Epidermal melanocyte (primary cell): Measurements from ENCODE around the gene ADAMTS10.
A peak's percentile ranks its signal among the peaks of the same experiment; 100 is the strongest.
"Not testable (repeated sequence)": the region's sequence is repeated elsewhere in the genome, so short reads cannot be mapped to it uniquely, and the experiment has no call there.

Experiments used
- DNase-seq: peaks from one replicate; pipeline ENCODE4 v3.0.0; 2011; ENCODE audit warnings: low spot score; ENCODE audit not compliant: insufficient read length

Gene ADAMTS10

DNA sequence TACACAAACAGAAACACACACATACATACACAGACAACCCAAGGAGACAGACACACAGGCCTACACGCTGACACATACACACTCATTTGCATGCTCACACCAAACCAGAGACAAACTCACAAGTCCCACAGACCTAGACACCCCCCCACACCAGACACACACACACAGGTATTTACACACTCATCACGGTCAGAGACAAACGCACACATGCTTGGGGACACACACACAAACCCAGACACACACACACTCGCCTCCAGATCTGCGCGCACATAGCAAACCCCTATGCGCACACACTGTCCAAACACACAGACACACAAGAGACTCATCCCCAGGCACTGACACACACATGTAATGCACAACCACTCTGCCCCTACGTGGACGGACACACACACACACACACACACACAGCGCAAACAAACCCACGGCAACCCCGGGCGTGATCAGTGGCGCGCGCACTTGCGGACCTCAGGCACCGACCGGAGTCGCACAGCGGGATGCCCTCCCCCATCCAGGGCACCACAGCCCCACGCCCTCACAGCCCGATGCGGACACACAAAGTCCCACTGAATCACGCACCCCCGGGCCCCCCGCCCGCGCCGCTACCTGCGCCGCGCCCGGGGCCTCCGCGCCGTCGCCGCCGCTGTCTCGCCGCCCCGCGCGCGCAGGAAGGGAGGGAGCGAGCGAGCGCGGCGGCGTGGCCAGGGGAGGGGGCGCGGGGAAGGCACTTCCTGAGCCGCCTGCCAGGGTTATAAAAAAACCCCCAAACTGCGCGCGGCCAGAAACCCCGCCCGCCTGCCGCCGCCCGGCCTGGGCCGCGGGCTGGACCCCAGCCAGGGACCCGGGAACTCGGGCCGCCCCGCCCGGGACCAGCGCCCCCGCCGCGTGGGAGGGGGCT lies at the start of gene ADAMTS10:
Gene ADAMTS10, minus strand, starts transcription at position 675 of the 895 bp plus-strand sequence. CDS start 5,005 bp downstream, outside the sequence.
- no peak for DNase-seq

DNA sequence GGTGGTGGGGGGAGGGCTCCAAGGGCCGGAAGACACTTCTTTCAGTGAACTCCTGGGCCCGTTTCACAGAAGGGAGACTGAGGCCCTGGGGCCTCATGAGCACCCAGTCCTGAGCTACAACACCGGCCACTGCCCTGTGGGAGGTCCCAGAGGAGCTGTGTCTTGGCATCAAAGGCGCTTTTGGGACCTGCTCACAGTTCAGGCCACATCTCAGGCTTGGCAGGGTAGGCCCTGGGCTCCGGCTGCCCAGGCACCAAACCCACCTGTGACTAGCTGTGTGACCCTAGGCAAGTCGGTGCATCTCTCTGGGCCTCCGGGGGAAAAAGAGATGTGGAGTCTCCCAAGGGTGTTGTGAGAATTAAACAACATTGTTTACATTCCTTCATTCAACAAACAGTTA lies 49.4 kb upstream of the ADAMTS10 start:
- DNase-seq: no peak

DNA sequence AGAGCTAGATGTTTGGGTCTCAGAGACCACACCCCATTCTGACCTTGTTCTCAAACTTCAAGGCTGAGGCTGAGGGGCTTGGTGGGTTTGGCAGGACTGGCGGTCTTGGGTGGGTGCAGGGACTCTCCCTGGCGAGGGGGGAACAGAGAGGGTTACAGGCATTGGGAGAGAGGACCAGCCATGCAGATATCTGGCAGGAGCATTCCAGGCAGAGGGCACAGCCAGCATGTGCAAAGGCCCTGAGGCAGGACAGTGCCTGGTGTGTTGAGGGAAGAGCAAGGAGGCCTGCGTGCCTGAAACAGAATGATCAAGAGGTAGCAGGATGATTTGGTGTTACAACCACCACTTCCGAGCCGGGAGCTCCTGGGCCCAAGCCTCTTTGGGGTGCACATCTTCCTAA lies 47.4 kb upstream of the ADAMTS10 start:
- no peak for DNase-seq

DNA sequence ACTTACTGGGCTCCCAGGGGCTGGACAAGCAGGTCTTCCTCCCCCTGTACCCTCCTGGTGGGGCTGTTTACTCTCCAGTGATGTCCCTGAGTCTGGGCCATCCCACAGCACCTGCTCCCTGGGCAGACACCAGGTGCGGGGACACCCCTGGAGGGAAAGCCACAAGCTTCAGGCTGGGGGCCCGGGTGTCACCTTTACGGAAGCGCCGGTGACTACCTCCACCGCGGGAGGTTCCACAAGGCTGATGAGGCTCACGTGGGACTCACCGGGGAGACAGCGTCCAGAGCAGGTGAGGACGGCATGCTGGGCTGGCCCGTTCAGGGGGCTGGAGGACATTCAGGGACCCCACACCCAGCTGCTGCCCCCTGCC lies 44.8 kb upstream of the ADAMTS10 start:
- DNase-seq: no peak

DNA sequence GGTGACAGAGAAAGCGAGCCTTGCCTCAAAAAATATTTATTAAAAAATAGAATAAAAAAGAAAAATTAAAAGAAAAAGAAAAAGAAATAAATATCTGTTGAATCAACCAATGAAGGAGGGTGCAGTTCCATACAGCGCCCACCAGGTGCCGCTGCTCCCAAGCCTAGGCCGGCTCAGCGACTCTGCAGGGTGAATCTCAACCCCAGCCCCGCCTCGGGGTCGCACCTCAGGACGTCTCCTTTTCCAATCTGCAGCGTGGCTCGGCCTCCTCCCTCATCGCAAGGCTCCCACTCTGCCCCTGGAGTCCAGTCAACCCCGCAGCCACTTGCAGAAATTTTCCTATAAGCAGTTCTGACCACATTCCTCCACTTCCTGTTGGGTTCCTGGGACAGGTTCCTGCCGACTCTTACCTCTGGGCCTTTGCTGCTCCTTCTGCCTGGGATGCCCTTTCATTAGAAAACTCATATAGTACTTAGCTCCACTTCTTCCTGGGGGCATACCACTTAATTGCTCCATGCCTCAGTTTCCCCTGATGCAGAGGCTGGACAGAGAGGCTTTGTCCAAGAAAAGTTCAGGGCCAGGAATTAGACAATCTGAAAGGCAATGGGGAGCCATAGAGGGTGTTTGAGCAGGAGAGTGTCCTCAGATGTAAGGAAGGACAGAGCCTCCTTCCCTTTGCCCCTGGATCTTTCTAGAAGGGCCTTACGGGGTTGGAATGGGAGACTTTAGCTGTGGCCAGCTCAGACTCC lies 44.2 kb upstream of the ADAMTS10 start:
- DNase-seq: peak; percentile 47

DNA sequence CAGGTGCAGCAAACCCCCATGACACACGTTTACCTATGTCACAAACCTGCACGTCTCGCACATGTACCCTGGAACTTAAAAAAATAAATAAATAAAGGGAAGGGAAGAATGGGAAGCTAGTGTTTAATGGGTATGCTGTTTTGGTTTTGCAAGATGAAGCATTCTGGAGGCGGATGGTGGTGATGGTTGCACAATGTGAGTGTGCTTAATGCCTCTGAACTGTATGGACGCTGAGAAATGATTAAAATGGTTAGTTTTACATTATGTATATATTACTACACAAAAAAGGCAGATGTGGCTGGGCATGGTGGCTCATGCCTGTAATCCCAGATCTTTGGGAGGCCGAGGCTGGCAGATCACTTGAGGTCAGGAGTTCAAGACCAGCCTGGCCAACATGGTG lies 37.7 kb upstream of the ADAMTS10 start:
- no peak for DNase-seq

DNA sequence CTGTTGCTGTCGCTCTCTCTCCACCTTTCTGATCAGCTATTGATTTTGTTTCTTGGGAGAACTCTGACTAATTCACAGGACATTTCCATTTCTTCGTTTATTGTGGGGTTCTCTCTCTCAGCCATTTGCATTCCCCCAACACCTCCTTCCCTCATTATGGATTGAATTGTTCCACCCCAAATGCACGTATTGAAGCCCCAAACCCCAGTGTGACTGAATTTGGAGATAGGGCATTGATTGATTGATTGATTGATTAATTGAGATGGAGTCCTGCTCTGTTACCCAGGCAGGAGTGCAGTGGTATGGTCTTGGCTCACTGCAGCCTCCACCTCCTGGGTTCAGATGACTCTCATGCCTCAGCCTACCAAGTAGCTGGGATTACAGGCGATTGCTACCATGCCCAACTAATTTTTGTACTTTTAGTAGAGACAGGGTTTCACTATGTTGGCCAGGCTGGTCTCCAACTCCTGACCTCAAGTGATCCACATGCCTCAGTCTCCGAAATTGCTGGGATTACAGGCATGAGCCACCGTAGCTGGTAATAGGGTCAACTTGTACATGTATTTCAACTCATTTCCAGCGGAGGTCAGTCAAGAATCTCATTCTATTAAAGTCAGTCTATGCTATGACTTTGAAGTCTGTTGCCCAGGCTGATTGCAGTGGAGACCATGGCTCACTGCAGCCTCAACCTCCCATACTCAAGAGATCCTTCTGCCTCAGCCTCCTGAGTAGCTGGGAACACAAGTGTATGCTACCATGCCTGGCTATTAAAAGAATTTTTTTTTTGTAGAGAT lies 33.5 kb upstream of the ADAMTS10 start:
- no peak for DNase-seq

DNA sequence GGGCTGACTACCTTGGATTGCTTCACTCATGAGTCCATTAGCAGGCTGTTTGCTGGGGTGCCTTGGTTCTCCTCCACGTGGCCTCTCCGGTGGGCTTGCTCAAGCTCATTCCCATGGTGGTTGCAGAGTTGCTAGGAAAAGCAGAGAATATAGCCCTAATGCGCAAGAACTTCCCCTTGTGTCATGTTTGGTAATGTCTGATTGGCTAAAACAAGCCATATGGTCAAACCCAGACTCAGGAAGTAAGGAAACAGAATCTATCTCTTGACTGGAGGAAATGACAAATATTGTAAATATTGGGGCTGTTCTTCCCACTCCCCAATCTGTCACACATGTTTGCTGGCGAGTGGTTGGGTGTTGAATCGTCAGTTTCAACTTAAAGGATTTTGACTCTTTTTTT lies 32.0 kb upstream of the ADAMTS10 start:
- no peak for DNase-seq

DNA sequence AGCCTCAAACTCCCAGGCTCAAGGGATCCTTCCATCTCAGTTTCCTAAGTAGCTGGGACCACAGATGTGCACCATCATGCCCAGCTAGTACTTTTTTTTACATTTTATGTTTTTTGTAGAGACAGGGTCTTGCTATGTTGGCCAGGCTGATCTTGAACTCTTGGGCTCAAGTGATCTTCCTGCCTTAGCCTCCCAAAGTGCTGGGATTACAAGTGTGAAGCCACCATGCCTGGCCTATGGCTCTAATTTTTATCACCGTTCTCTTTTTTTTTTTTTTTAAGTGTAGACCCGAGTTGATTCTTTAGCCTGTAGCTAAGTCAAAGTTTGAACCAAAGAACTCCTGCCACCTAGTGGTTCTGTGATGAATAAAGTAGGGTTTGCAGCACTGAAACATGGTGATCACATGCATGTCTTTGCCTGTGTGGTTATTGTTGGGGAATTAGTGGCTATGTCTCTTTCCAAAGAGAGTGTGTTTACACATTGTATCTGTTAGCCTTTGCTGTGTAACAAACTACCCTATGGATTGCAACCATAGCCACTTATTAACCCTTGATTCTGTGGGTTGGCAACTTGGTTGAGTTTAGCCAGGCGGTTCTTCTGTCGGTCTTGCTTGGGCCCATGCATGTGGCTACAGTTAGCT lies 31.5 kb upstream of the ADAMTS10 start:
- peak; percentile 65 for DNase-seq

DNA sequence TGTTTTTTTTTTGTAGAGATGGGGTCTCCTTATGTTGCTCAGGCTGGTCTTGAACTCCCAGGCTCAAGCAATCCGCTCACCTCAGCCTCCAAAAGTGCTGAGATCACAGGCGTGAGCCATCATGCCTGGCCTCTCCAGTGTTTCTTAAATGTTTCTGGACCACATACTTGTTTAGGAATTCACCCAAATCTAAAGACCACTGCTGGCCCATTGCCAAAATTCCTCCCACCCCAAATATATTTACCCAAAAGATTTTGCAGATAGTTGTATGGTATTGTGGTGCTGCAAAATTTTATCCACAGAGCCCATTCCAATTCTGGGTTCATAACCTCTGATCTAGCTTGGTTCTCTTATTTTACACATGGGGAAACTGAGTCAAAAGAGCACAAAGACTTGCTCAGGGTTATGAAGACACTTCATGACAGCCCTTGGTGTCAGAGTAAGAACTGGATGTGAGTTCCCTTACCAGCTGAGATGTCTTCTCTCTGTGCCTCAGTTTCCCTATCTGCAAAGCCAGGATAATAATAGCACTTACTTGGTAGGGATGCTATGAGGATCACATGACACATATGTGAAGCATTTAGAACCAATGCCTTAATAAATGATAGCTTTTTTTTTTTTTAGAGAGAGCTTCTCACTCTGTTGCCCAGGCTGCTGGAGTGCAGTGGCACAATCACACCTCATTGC lies 30.8 kb upstream of the ADAMTS10 start:
- DNase-seq: no peak

DNA sequence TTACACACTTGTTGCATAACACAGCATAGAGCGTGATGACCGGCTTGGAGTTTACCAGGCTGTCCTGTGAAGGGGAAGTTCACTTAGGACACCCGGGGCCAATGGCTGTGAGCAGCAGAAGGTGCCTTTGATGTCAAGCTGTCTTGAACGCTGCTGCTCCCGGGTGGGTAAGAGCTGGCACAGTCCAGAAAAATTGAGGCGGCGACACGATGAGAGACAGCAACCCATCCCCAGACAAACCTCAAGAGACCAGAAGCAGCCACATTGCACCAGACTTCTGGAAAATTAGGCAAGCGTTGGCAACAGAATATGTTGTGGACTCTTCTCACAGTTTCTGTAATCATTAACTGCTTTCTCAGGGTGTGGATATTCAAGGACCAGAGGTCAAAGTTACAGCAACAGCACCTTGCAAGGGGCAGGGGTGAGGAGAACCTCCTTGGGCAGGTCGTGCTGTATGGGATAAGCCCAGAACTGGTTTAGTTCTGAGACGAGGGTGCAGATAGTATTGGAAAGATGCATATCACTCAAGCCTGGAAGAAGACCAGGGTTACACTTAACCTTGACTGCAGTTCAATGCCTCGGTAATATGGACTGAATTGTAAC lies 30.0 kb upstream of the ADAMTS10 start:
- no peak for DNase-seq

DNA sequence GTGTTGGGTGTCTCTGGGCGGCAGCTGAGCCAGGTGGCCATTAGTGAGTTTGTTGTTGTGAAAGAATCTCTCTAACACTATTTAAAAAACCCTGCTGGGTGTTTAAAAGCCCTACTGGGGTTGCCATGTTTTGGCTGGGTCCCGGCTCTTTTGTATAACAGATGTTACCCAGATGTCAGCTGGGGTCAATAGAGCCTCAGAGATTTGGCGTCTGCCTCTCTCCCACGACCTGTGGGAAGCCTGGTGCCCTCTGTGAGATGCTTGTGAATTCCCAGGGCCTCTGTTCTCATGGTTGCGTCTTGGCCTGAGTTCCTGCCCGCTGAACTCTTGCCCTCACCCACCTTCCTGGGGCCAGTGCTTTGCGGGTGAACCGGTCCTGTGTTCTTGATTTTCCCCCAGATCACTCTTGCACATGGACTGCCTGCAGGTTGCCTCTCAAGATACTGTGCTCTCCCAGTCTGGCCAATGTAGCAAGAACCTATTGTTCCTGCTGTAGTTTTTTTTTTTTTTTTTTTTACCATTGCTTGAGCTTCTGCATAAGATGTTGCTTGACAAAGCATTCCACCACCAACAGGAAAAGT lies 29.4 kb upstream of the ADAMTS10 start:
- DNase-seq: no peak

DNA sequence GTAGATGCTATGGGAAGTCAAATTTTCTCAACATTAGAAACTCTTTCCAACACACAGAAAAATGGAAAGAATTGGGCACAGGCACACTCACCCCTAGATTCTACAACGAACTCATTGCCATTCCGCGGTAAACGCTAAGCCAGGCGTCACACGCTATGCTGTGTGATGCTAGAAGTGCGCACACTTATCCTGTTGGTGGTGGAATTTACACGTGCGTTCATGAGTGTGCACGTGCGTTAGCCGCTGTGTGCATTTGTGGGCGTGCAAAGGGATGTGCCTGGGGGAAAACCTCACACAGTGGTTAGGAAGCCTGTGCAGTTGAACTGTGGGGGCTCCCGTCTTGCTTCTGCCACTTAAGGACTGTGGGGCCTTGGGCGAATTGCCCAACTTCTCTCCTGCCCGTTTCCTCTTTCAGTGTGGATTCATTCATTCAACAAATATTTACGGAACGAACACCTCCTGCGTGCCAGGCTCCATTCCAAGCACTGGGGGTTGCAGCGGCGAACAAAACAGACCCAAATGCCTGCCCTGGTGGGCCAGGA lies 27.6 kb upstream of the ADAMTS10 start:
- no peak for DNase-seq

DNA sequence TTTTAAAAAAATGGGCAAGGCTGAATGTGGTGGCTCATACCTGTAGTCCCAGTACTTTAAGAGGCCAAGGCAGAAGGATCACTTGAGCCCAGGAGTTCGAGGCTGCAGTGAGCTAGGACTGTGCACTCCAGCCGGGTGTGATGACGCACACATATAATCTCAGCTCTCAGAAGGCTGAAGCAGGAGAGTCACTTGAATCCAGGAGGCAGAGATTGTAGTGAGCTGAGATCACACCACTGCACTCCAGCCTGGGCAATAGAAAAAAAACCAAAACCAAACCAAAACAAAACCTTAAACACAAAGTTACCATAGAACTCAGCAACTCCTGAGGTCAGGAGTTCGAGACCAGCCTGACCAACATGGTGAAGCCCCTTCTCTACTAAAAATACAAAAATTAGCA lies 26.6 kb upstream of the ADAMTS10 start:
- DNase-seq: not testable (repeated sequence)

DNA sequence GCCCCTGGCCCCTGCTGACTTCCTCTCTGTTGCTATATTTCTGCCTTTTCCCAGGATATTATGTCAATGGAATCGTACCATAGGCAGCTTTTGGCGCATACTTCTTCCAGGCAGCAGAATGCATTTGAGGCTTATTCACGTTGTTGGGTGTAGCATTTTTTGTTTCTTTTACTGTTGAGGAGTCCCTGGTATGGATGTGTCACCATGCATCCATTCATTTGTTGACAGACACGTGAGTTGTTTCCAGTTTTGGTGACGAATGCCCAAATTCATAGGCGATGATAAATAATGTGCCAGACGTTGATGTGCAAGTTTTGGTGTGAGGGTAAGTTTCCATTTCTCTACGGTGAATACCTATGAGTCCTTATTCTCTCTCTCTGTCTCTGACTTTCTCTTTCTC lies 24.9 kb upstream of the ADAMTS10 start:
- no peak for DNase-seq

DNA sequence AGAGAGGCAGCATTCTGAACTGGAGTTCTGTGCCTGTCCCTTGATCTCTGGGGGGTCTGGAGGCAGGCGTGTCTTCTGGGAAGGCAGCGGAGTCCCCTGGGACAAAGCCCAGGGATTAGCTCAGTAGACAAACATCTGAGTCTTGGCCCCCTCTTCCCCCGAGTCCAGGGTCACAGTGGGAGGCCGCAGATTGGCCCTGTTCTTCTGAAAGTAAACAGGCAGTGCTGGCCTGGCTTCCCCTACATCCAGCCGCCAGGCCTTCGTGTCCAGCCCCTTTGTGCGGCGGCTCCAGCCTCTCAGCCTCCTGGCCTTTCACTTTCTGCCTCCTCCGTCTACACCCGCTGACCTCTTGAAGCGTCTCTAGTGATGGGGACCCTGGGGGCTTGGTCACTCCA lies 20.9 kb upstream of the ADAMTS10 start:
- DNase-seq: no peak

DNA sequence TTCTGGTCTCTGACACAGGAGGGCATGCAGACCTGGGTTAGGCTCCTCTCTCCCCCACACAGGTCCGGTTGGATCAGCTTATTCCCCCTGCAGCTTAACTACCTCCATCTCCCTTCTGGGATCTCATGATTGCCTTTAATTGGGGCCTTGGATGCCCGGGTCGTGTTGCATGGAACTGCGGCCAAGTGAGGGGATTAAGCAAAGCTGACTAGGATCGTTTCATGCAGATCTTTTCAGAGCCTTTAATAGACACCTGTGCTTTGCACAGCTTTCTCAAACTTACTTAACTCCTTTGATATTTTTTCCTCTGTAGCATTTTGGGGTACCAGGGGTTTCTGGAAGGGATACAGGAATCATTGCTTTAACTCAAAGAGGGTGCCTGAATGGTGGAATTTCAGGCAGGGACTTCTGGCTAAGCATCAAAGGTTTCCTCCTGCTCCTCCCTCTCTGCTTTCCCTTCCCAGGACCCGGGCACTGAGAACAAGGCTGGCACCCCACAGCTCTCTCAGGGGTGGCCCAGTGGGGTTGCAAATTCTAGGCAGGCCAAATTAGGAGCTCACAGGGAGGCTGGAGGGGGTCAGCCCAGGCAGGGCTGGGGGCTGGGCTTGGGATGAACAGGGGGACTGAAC lies 20.4 kb upstream of the ADAMTS10 start:
- no peak for DNase-seq

DNA sequence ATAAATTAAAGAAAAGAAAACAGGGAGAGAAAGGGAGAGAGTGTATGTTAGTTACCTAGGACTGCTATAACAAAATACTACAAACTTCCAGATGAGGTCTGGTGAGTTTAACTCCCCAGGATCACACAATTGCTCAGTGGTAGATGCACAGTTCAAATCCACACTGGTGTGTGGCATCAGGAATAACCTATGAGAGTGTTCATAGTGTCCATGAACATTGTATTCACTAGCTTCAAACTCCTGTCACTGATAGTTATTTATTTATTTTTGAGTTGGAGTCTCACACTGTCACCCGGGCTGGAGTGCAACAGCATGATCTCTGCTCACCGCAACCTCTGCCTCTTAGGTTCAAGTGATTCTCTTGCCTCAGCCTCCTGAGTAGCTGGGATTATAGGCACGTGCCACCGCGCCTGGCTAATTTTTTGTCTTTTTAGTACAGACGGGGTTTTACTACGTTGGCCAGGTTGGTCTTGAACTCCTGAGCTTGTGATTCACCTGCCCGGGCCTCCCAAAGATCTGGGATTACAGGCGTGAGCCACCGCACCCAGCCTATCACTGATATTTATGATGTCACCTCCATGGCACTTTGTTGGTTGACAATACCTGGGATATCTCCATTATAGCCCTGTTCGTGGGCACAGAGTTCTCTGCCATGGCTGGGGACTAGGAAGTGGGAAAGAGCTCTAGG lies 19.6 kb upstream of the ADAMTS10 start, which contains the start of gene NFILZ:
Gene NFILZ, plus strand, starts transcription at position 638 of the 688 bp plus-strand sequence. CDS start 46,133 bp downstream, outside the sequence.
- no peak for DNase-seq
